SW480 (cell line): Measurements from ENCODE around the gene ITFG1.
"Not testable (repeated sequence)": the region's sequence is repeated elsewhere in the genome, so short reads cannot be mapped to it uniquely, and the experiment has no call there.

Experiments
- DNase-seq: peaks from one replicate; pipeline ENCODE4 v3.0.0-alpha.2; 2016; ENCODE audit warnings: low spot score

ITFG1 gene

GRCh38 chr16:47152501-47152900 lies 308.4 kb downstream of the ITFG1 start:
- DNase-seq = not testable (repeated sequence)

GRCh38 chr16:47150067-47150466 lies 310.8 kb downstream of the ITFG1 start:
- DNase-seq = no peak

GRCh38 chr16:47144559-47144877 lies 316.3 kb downstream of the ITFG1 start:
- no peak for DNase-seq

- peak; percentile 60 for DNase-seq
Measured at GRCh38 chr16:47143677-47144558, 316.9 kb downstream of the ITFG1 start, which contains the start of gene NETO2. Gene NETO2 (minus strand): TSS chr16:47143945. CDS start chr16:47143612, 333 bp downstream.

- peak; percentile 74 for DNase-seq
Measured at GRCh38 chr16:47142821-47143676, 317.8 kb downstream of the ITFG1 start.

- no peak for DNase-seq
Measured at GRCh38 chr16:47142486-47142820, 318.4 kb downstream of the ITFG1 start.

- peak; percentile 91 for DNase-seq
Measured at GRCh38 chr16:47141773-47142485, 318.9 kb downstream of the ITFG1 start.

- DNase-seq = no peak
Measured at GRCh38 chr16:47140686-47141085, 320.2 kb downstream of the ITFG1 start.

GRCh38 chr16:47139561-47140185 lies 321.2 kb downstream of the ITFG1 start:
- DNase-seq = no peak

- DNase-seq = not testable (repeated sequence)
Measured at GRCh38 chr16:47137925-47138324, 322.9 kb downstream of the ITFG1 start.

GRCh38 chr16:47136099-47136842 lies 324.6 kb downstream of the ITFG1 start:
- DNase-seq = peak; percentile 33

GRCh38 chr16:47134550-47134949 lies 326.3 kb downstream of the ITFG1 start:
- DNase-seq = no peak

- DNase-seq = no peak
Measured at GRCh38 chr16:47132308-47132707, 328.6 kb downstream of the ITFG1 start.

- DNase-seq = no peak
Measured at GRCh38 chr16:47129755-47130435, 331.0 kb downstream of the ITFG1 start.

- DNase-seq = no peak
Measured at GRCh38 chr16:47127541-47127940, 333.3 kb downstream of the ITFG1 start.

- DNase-seq = no peak
Measured at GRCh38 chr16:47125757-47126156, 335.1 kb downstream of the ITFG1 start.

- DNase-seq = no peak
Measured at GRCh38 chr16:47113130-47113529, 347.7 kb downstream of the ITFG1 start.

- peak; percentile 5 for DNase-seq
Measured at GRCh38 chr16:47110939-47111338, 349.9 kb downstream of the ITFG1 start.

- no peak for DNase-seq
Measured at GRCh38 chr16:47109361-47109760, 351.5 kb downstream of the ITFG1 start.
